Skeletal muscle tissue (tissue), 4 donors: ENCODE data around the gene GABRB3. TPM values are rescaled to one million over a fixed set of nuclear protein-coding genes. Genes with fewer than 3 reads are reported as not detected.

Experiments
- H3K27ac ChIP-seq: one replicate; pipeline ENCODE4 v1.7.0; 2013; ENCODE audit warnings: mild to moderate bottlenecking, low read depth, low read length, inconsistent platforms
- H3K27me3 ChIP-seq, 3 donors: one replicate each; pipeline ENCODE4 v1.7.0; 2013; ENCODE audit warnings: low read length in 3 of 3; ENCODE audit not compliant: control insufficient read depth in 3 of 3, insufficient read depth in 3 of 3
- H3K36me3 ChIP-seq, 3 donors: one replicate each; pipeline ENCODE4 v1.7.0; 2013; ENCODE audit warnings: low read length in 3 of 3; ENCODE audit not compliant: control insufficient read depth in 3 of 3, insufficient read depth in 3 of 3
- H3K4me1 ChIP-seq, 3 donors: one replicate each; pipeline ENCODE4 v1.7.0; 2013; ENCODE audit warnings: low read length in 3 of 3, mild to moderate bottlenecking in 3 of 3; ENCODE audit not compliant: control insufficient read depth in 3 of 3, insufficient read depth in 3 of 3
- H3K4me3 ChIP-seq, 3 donors: one replicate each; pipeline ENCODE4 v1.7.0; 2013; ENCODE audit warnings: low read length in 3 of 3
- H3K9ac ChIP-seq, 3 donors: one replicate each; pipeline ENCODE4 v1.7.0; 2013; ENCODE audit warnings: low read length in 3 of 3, mild to moderate bottlenecking in 3 of 3, moderate library complexity in 2 of 3, low read depth in 1 of 3
- H3K9me3 ChIP-seq, 3 donors: one replicate each; pipeline ENCODE4 v1.7.0; 2013; ENCODE audit warnings: low read length in 3 of 3; ENCODE audit not compliant: control insufficient read depth in 3 of 3
- total RNA-seq: library from RNA; depleted of rRNA; stranded (reverse); fragments of >200 nt; gene quantifications from one replicate; pipeline ENCODE4 v1.2.3, GENCODE V29; 2014
- donor health status: Osteomylitis.

GABRB3 gene
- total RNA-seq, 1 donor from 2014 or later = 0.52 TPM

DNA sequence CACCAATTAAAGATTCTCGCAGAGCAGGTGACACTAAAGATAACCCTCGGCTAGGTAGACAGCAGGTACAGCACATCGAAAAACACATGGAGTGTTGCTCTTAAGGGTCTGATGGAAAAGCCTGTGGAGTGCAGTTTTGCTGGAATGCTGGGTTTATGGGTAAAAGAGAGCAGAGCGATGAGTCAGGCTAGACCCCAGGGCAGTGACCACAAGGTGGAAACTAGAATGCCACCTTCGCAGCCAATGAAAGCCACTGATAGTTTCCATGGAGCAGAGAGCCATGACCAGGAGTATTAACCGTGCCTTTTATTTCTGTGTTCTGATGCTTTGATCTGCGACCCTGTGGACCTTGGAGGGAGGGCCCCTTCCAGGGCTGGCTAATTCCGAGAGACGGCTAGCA is 149.8 kb downstream of the GABRB3 start:
- Histone ChIP-seq H3K9me3 (peaks cover 0 to 3% (median 2%) of the 10 kb centered on the region in 3 donors), H3K9ac (no peak overlapping the region), H3K36me3 (no peaks in the 10 kb centered on the region), H3K27me3 (no peaks in the 10 kb centered on the region), H3K4me1 (no peaks in the 10 kb centered on the region), H3K4me3 (no peak overlapping the region), H3K27ac (no peak overlapping the region)

DNA sequence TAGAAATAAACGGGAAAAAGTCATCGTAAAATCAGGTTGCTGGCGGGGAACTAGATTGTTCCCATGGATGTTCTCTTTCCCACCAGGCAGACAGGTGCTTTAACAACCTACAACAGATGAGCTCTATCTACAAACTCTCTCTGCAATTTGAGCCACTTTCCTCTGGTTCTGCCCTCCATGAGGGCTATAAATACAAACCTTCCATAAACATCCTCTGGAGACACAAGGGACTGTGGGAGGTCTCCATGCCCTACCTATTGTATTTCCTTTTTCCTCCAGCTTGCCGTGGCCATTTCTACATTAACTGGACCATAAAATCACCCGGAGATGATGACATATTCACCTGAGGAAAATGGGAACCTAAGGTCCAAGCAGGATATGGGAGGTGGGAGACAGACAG is 151.1 kb downstream of the GABRB3 start:
- Histone ChIP-seq H3K9me3 (peaks cover 0 to 2% (median 0%) of the 10 kb centered on the region in 3 donors), H3K4me3 (no peak overlapping the region), H3K4me1 (no peaks in the 10 kb centered on the region), H3K9ac (no peak overlapping the region), H3K36me3 (no peaks in the 10 kb centered on the region), H3K27ac (no peak overlapping the region), H3K27me3 (no peaks in the 10 kb centered on the region)

DNA sequence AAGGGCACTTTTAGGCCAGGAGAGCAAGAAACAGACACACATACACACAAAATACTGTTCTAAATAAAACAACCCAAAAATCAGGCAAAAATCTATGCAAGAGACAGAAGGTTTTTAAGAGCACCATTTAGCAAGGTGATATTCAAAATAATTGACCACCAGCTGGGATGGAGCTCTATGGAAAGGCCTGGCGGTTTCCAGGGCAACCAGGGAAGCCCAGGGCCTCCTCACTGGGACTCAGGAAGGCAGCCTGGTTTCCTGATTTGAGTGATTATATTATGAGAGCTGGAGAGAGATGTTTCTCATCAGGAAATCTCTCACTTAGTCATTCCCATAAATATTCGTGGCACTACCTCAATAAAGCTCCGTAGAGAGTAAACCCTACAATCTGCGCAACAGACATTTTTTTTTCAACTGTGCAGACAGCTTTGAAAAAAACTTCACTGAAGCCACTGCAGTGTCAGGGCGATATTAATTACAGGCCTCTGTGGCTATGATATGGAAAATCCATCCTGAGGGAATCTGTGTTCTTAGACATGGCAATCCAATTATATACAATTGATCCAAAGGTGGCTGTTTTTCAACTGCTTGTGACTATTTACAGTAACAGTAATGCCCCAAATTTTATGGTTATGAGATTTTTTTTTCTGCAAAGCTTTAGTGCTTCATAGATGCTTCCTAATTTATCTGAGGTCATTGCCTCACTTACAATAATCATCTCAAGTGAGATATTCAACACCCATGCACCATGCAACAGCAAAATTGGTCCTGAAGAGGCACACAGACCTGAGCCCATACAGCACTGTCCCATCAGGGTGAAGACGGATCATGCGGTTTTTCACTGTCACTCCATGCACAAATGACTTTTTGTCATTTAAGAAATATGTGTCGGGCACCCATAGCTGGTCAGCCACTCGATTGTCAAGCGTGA is 152.1 kb downstream of the GABRB3 start:
- no peaks in the 10 kb centered on the region for H3K27me3 ChIP-seq
- peaks cover 0 to 2% (median 0%) of the 10 kb centered on the region in 3 donors for H3K9me3 ChIP-seq
- no peak overlapping the region for H3K9ac ChIP-seq
- H3K4me1 ChIP-seq = no peaks in the 10 kb centered on the region
- no peak overlapping the region for H3K4me3 ChIP-seq
- H3K36me3 ChIP-seq = no peaks in the 10 kb centered on the region
- H3K27ac ChIP-seq = no peak overlapping the region

DNA sequence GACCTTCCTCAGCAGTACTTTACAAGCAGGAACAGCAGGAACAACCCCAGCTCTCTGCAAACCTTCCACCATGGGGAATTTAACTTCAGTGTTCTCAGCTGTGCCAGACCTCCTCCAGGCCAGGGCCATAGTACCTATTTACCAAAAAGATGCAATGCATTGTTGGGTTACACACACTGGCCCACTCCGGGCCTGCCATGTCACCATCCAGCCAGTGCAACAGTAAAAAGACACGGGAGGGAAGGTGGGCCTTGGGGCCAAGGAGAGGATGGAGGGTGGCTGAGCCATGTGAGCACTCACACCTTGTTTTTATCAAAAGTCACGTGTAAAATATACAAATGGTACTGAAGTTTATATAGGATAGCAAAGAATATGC is 157.0 kb downstream of the GABRB3 start:
- no peaks in the 10 kb centered on the region for H3K36me3 ChIP-seq
- no peaks in the 10 kb centered on the region for H3K27me3 ChIP-seq
- H3K9me3 ChIP-seq = peaks cover 0 to 5% (median 0%) of the 10 kb centered on the region in 3 donors
- no peaks in the 10 kb centered on the region for H3K4me1 ChIP-seq
- H3K9ac ChIP-seq = no peak overlapping the region
- H3K4me3 ChIP-seq = no peak overlapping the region
- H3K27ac ChIP-seq = no peak overlapping the region

DNA sequence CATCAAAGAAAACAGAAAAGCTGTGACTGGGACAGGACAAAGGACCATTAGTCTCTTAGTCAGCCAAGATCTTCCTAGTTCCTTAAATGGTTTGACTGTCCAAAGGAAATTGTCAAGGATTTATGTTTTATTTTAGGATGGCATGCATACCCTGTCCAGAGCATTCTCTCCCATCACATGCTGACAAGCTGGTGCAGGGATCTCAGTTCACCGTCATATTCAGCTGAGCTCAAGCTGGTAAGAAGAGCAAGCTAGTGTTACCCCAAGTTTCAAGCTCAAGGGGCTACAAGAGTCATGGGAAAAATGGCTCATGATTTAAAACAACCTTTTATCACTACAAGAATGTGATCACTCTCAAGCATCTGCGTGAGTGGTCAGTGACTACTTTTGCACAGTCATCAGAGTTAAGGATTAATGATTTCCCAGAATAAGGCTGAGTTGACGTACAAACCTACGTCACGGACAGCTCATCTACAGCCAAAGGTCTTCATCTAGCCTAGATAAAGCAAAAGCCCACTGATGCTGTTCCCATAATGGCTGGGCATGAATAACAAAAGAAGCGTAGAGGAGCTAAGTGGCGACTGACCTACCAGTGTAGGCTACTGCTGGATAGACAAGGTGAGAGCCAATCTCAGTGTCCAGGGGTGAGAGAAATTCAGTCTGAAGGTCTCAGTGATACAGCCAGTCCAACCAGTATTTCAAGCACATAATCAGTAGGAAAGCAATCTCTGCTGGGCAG is 157.5 kb downstream of the GABRB3 start:
- Histone ChIP-seq H3K27ac (no peak overlapping the region), H3K9me3 (peaks cover 0 to 5% (median 0%) of the 10 kb centered on the region in 3 donors), H3K4me3 (no peak overlapping the region), H3K27me3 (no peaks in the 10 kb centered on the region), H3K36me3 (no peaks in the 10 kb centered on the region), H3K9ac (no peak overlapping the region), H3K4me1 (no peaks in the 10 kb centered on the region)

DNA sequence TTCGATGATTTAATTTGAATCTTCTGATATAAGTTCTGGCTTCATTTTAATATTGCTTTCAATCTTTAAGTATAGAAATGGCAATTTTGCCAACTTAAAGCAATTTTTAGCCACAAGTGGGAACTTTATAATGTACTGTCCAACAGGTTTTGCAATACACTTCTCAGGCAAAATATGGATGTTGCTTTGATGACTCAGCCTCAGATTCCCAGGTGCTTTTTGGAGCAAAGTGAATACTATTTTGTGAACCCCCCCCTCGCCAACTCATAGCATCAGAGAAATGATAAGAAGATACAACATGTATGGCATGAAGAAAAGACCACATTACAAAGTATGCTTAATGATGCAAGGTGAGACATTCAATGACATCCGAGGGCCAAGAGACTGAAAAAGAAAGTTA is 158.1 kb downstream of the GABRB3 start:
- Histone ChIP-seq H3K27ac (no peak overlapping the region), H3K9me3 (peaks cover 2 to 3% (median 3%) of the 10 kb centered on the region in 3 donors), H3K36me3 (no peaks in the 10 kb centered on the region), H3K9ac (no peak overlapping the region), H3K27me3 (no peaks in the 10 kb centered on the region), H3K4me1 (no peaks in the 10 kb centered on the region), H3K4me3 (no peak overlapping the region)

DNA sequence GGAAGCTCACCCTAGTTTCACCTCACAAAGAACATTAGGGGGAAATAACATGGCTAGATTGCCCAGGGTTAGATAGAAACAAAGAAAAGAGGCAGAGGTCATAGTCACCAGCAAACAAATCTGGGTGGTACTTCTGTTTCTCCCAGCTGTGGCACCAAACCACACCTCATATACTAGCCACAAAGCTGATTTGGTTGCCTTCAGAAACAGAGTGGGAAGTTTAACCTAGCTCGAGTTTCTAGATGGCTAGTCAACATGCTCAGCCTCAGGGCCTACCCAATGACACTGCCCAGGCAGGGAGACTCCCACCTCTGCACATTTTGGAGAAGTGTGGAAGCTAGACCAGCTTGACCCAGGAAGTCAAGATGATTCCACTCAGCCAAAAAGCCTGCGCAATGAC is 174.2 kb downstream of the GABRB3 start:
- no peaks in the 10 kb centered on the region for H3K36me3 ChIP-seq
- H3K27ac ChIP-seq = no peak overlapping the region
- H3K9me3 ChIP-seq = peaks cover 0 to 4% (median 0%) of the 10 kb centered on the region in 3 donors
- H3K9ac ChIP-seq = no peak overlapping the region
- H3K4me3 ChIP-seq = no peak overlapping the region
- H3K4me1 ChIP-seq = no peaks in the 10 kb centered on the region
- no peaks in the 10 kb centered on the region for H3K27me3 ChIP-seq

DNA sequence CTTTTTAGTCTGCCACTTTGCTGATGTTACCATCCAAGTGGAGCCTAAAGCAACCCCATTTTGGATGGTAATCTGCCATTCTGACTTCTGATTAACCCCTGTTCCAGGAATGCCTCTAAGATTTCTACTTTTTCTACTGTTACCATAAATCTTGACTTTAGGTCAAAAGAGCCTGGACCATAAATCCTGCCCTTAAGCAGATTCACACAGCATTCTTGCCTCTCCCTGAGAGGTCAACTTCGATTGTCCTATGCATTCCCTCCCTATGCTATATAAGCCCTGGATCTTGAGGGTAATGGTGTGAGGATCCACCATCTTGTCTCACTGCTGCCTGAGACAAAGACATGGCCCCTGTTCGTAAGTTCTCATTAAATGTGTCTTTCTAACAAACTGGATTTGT is 177.3 kb downstream of the GABRB3 start:
- Histone ChIP-seq H3K27me3 (no peaks in the 10 kb centered on the region), H3K4me1 (no peaks in the 10 kb centered on the region), H3K27ac (no peak overlapping the region), H3K36me3 (no peaks in the 10 kb centered on the region), H3K4me3 (no peak overlapping the region), H3K9me3 (peaks cover 0 to 4% (median 0%) of the 10 kb centered on the region in 3 donors), H3K9ac (no peak overlapping the region)

DNA sequence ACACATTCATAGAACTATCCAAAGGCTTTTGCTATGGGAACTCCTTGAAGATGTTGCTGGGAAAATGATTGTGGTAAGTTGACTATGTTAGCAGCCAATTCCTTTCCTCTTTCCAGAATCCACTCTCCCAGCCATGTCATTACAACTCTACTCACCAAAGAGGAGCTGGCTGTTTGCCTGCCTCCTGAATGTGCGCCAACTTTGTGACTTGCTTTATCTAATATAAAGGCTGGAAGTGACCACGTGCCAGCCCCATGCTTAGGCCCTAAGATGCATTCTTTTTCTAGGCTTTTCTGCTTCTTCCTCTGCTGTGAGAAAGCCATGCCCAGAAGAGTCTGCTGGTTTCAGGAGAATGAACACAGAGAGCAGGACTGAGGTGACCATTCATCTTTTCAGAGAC is 182.2 kb downstream of the GABRB3 start:
- H3K9ac ChIP-seq = no peak overlapping the region
- H3K9me3 ChIP-seq = no peaks in the 10 kb centered on the region
- H3K4me3 ChIP-seq = no peak overlapping the region
- no peak overlapping the region for H3K27ac ChIP-seq
- no peaks in the 10 kb centered on the region for H3K4me1 ChIP-seq
- no peaks in the 10 kb centered on the region for H3K27me3 ChIP-seq
- no peaks in the 10 kb centered on the region for H3K36me3 ChIP-seq

DNA sequence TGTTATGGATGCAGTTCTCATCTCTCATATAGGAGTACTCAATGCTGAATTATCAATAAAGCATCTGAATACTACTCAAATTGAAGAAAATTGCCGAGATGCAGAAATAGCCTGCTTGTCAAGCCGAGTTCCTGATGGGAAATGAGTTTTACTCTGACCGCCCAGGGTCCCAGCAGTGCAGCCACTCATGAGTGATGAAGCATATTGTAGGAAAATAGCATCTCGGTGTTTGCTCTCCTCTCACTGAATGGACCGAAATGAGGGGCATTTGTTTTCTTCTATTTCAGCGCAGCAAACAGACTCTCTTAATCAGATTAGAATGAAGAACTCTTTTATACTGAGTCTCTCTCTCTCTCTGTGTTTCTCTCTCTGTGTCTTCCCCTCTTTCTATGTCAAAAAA is 190.0 kb downstream of the GABRB3 start:
- Histone ChIP-seq H3K9me3 (peaks cover 0 to 2% (median 0%) of the 10 kb centered on the region in 3 donors), H3K9ac (no peak overlapping the region), H3K4me3 (no peak overlapping the region), H3K27me3 (no peaks in the 10 kb centered on the region), H3K4me1 (no peaks in the 10 kb centered on the region), H3K27ac (no peak overlapping the region), H3K36me3 (no peaks in the 10 kb centered on the region)
